Body of pancreas (tissue), 4 donors: ENCODE results near the gene CCDC85C.

Experiments used
- POLR2A ChIP-seq, 3 donors: fragments of 450-650 bp; IDR thresholded peaks; one replicate each; pipeline ENCODE4 v1.6.1; 2016; ENCODE audit warnings: antibody characterized with exemption in 3 of 3, mild to moderate bottlenecking in 2 of 3
- TF ChIP-seq, protein P1 (sequence below), 7 experiments: fragments of 450-650 bp in 4 of 7; fragments of 200-600 bp in 3 of 7; sonication (generic) in 3 of 7; IDR thresholded peaks; one replicate each; pipeline ENCODE4 v1.5.1; 2016 to 2019; ENCODE audit warnings: antibody characterized with exemption in 7 of 7

DNA sequence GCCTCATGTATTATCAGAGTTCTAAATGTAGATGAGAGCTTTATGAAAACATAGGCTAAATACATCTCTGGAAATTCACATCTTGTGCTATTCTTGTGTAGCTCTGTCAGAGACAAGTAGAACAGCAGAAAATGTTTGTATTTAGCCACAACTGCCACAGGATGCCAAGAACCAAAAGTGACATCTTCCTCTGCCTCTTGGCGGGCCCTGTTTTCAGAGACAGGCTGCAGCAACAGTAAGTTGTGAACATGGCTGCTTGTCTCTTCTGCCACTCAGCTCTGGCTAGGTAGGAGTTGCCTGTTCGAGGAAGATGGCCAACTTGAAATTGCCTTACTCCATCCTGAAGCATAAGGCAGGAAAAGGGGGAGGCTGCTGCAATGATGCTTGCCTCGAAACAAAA lies 153.7 kb downstream of the CCDC85C start:
- TF ChIP-seq, protein P1, sequence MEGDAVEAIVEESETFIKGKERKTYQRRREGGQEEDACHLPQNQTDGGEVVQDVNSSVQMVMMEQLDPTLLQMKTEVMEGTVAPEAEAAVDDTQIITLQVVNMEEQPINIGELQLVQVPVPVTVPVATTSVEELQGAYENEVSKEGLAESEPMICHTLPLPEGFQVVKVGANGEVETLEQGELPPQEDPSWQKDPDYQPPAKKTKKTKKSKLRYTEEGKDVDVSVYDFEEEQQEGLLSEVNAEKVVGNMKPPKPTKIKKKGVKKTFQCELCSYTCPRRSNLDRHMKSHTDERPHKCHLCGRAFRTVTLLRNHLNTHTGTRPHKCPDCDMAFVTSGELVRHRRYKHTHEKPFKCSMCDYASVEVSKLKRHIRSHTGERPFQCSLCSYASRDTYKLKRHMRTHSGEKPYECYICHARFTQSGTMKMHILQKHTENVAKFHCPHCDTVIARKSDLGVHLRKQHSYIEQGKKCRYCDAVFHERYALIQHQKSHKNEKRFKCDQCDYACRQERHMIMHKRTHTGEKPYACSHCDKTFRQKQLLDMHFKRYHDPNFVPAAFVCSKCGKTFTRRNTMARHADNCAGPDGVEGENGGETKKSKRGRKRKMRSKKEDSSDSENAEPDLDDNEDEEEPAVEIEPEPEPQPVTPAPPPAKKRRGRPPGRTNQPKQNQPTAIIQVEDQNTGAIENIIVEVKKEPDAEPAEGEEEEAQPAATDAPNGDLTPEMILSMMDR (IDR thresholded peaks at IDR 0.05), result no peak
- no peak for TF ChIP-seq POLR2A (IDR thresholded peaks at IDR 0.05)
